ENCODE data around the gene GSS.

GRCh38 chr20:34884260-34884659 is 71.3 kb downstream of the GSS start:
- no peak for TF ChIP-seq CTCF (IDR thresholded peaks at IDR 0.05)
- TF ChIP-seq POLR2A (IDR thresholded peaks at IDR 0.05) = no peak
